RWPE2 (cell line): ENCODE measurements around the gene MDFI.
"Not testable (repeated sequence)": the region's sequence is repeated elsewhere in the genome, so short reads cannot be mapped to it uniquely, and the experiment has no call there.

ENCODE experiments used
- ATAC-seq: fragments of 200-7000 bp; cut with Tn5 transposase; 3 replicates; pipeline ENCODE4 v1.9.1; 2021; ENCODE audit warnings: low read depth
- DNase-seq: peaks from one replicate; pipeline ENCODE4 v3.0.0-alpha.2; 2020; ENCODE audit warnings: low spot score
- H3K27ac ChIP-seq: fragments of 450-650 bp; 2 replicates; pipeline ENCODE4 v1.5.1; 2017; ENCODE audit warnings: mild to moderate bottlenecking; ENCODE audit not compliant: poor library complexity, severe bottlenecking
- H3K27me3 ChIP-seq: fragments of 250-450 bp; sonication (Bioruptor Pico); 2 replicates; pipeline ENCODE4 v1.5.1; 2021; ENCODE audit warnings: mild to moderate bottlenecking, moderate library complexity; ENCODE audit not compliant: insufficient read depth, poor library complexity, severe bottlenecking
- H3K36me3 ChIP-seq: fragments of 250-450 bp; sonication (Bioruptor Pico); 2 replicates; pipeline ENCODE4 v1.5.1; 2020; ENCODE audit warnings: low read depth, mild to moderate bottlenecking, moderate library complexity
- H3K4me1 ChIP-seq: fragments of 250-450 bp; sonication (Bioruptor Pico); 2 replicates; pipeline ENCODE4 v1.5.1; 2021; ENCODE audit warnings: mild to moderate bottlenecking, moderate library complexity; ENCODE audit not compliant: insufficient read depth, poor library complexity, severe bottlenecking
- H3K4me3 ChIP-seq: fragments of 250-450 bp; sonication (Bioruptor Pico); 2 replicates; pipeline ENCODE4 v1.5.1; 2021; ENCODE audit warnings: mild to moderate bottlenecking, moderate library complexity; ENCODE audit not compliant: severe bottlenecking
- H3K9me3 ChIP-seq: fragments of 250-450 bp; sonication (Bioruptor Pico); 2 replicates; pipeline ENCODE4 v1.5.1; 2021; ENCODE audit warnings: mild to moderate bottlenecking, moderate library complexity; ENCODE audit not compliant: severe bottlenecking
- CTCF ChIP-seq: fragments of 450-650 bp; IDR thresholded peaks from one replicate; pipeline ENCODE4 v1.5.1; 2017; ENCODE audit warnings: mild to moderate bottlenecking, moderate library complexity; ENCODE audit not compliant: poor library complexity, severe bottlenecking

The MDFI gene

GRCh38 chr6:41607736-41608135 lies 30.5 kb upstream of the MDFI start:
- Histone ChIP-seq H3K36me3 (no peaks in the 10 kb centered on the region), H3K4me3 (no peak overlapping the region), H3K27me3 (no peaks in the 10 kb centered on the region), H3K4me1 (no peaks in the 10 kb centered on the region), H3K27ac (no peak overlapping the region), H3K9me3 (no peaks in the 10 kb centered on the region)
- no peak for ATAC-seq
- DNase-seq: no peak
- no peak for TF ChIP-seq CTCF

- Histone ChIP-seq H3K4me3 (no peak overlapping the region), H3K36me3 (no peaks in the 10 kb centered on the region), H3K4me1 (no peaks in the 10 kb centered on the region), H3K27me3 (no peaks in the 10 kb centered on the region), H3K27ac (no peak overlapping the region), H3K9me3 (no peaks in the 10 kb centered on the region)
- ATAC-seq (no peak), DNase-seq (no peak)
- no peak for TF ChIP-seq CTCF
Observed at GRCh38 chr6:41608443-41609151, 29.7 kb upstream of the MDFI start.

- Histone ChIP-seq H3K4me3 (no peak overlapping the region), H3K27me3 (no peaks in the 10 kb centered on the region), H3K9me3 (no peaks in the 10 kb centered on the region), H3K36me3 (no peaks in the 10 kb centered on the region), H3K27ac (no peak overlapping the region), H3K4me1 (no peaks in the 10 kb centered on the region)
- DNase-seq (no peak), ATAC-seq (no peak)
- TF ChIP-seq CTCF: no peak
Observed at GRCh38 chr6:41614715-41615114, 23.6 kb upstream of the MDFI start.

- no peak for TF ChIP-seq CTCF
- ATAC-seq (no peak), DNase-seq (no peak)
- no peaks in the 10 kb centered on the region for H3K9me3 ChIP-seq
- H3K4me1 ChIP-seq: no peaks in the 10 kb centered on the region
- no peaks in the 10 kb centered on the region for H3K36me3 ChIP-seq
- H3K27me3 ChIP-seq: no peaks in the 10 kb centered on the region
- no peak overlapping the region for H3K27ac ChIP-seq
- H3K4me3 ChIP-seq: no peak overlapping the region
Observed at GRCh38 chr6:41615311-41615710, 23.0 kb upstream of the MDFI start.

- ATAC-seq: no peak; the same call in 2 of the 3 replicates
- H3K27me3 ChIP-seq: no peaks in the 10 kb centered on the region
- TF ChIP-seq CTCF: no peak
Observed at GRCh38 chr6:41618598-41618997, 19.7 kb upstream of the MDFI start.

GRCh38 chr6:41619193-41619592 lies 19.1 kb upstream of the MDFI start:
- not testable (repeated sequence) for H3K4me3 ChIP-seq, H3K9me3 ChIP-seq, DNase-seq, H3K4me1 ChIP-seq, H3K27ac ChIP-seq, H3K27me3 ChIP-seq, H3K36me3 ChIP-seq, ATAC-seq

More at GRCh38 chr6:41618598-41618997, 19.7 kb upstream of the MDFI start:
- Histone ChIP-seq H3K36me3 (no peaks in the 10 kb centered on the region), H3K27ac (no peak overlapping the region), H3K4me1 (no peaks in the 10 kb centered on the region), H3K9me3 (peaks cover 8% of the 10 kb centered on the region), H3K4me3 (no peak overlapping the region)
- DNase-seq: no peak
